GM23248 (cell line): ENCODE results near the gene SMIM22. TPM values are rescaled to one million over a fixed set of nuclear protein-coding genes. Genes with fewer than 3 reads are reported as not detected.

Experiments
- DNase-seq: peaks from one replicate; pipeline ENCODE4 v3.0.0-alpha.2; 2015
- H2AFZ ChIP-seq: fragments of 200-600 bp; sonication (generic); 2 replicates; pipeline ENCODE4 v1.6.1; 2016; ENCODE audit warnings: antibody characterized with exemption
- H3F3A ChIP-seq: fragments of 200-600 bp; sonication (generic); 2 replicates; pipeline ENCODE4 v1.6.1; 2016; ENCODE audit warnings: mild to moderate bottlenecking, antibody characterized with exemption, mixed run types; ENCODE audit not compliant: insufficient read depth
- H3K27ac ChIP-seq: fragments of 200-600 bp; sonication (generic); 2 replicates; pipeline ENCODE4 v1.5.1; 2016; ENCODE audit warnings: mild to moderate bottlenecking
- H3K27me3 ChIP-seq: fragments of 200-600 bp; sonication (generic); replicated peaks from 2 replicates; pipeline ENCODE4 v1.6.1; 2016; ENCODE audit warnings: mild to moderate bottlenecking; ENCODE audit not compliant: insufficient read depth
- H3K36me3 ChIP-seq: fragments of 200-600 bp; sonication (generic); 2 replicates; pipeline ENCODE4 v1.6.1; 2016; ENCODE audit warnings: low read depth, mild to moderate bottlenecking
- H3K4me1 ChIP-seq: fragments of 200-600 bp; sonication (generic); 2 replicates; pipeline ENCODE4 v1.6.1; 2016; ENCODE audit warnings: mild to moderate bottlenecking; ENCODE audit not compliant: insufficient read depth
- H3K4me2 ChIP-seq: fragments of 200-600 bp; sonication (generic); one replicate; pipeline ENCODE4 v1.6.1; 2016; ENCODE audit warnings: mild to moderate bottlenecking; ENCODE audit not compliant: unreplicated experiment
- H3K4me3 ChIP-seq: fragments of 200-600 bp; sonication (generic); 2 replicates; pipeline ENCODE4 v1.5.1; 2016; ENCODE audit warnings: mild to moderate bottlenecking
- H3K79me2 ChIP-seq: fragments of 200-600 bp; sonication (generic); 2 replicates; pipeline ENCODE4 v1.6.1; 2016; ENCODE audit warnings: mild to moderate bottlenecking; ENCODE audit not compliant: insufficient read depth
- H3K9ac ChIP-seq: fragments of 200-600 bp; sonication (generic); 2 replicates; pipeline ENCODE4 v1.6.1; 2016; ENCODE audit warnings: mild to moderate bottlenecking
- H3K9me2 ChIP-seq: fragments of 200-600 bp; sonication (generic); 2 replicates; pipeline ENCODE4 v1.6.1; 2016; ENCODE audit warnings: mixed run types, mild to moderate bottlenecking, moderate library complexity; ENCODE audit not compliant: insufficient read depth
- H3K9me3 ChIP-seq: fragments of 200-600 bp; sonication (generic); one replicate; pipeline ENCODE4 v1.6.1; 2017; ENCODE audit warnings: low read depth
- H4K20me1 ChIP-seq: fragments of 200-600 bp; sonication (generic); 2 replicates; pipeline ENCODE4 v1.6.0; 2016; ENCODE audit not compliant: insufficient read depth
- EZH2 ChIP-seq: fragments of 200-600 bp; sonication (generic); IDR thresholded peaks from 2 replicates; pipeline ENCODE4 v1.6.1; 2018; ENCODE audit warnings: antibody characterized with exemption, mild to moderate bottlenecking; ENCODE audit not compliant: insufficient read depth, poor library complexity, severe bottlenecking
- EZH2phosphoT487 ChIP-seq: fragments of 200-600 bp; sonication (generic); IDR thresholded peaks from 2 replicates; pipeline ENCODE4 v1.6.1; 2018; ENCODE audit warnings: antibody characterized with exemption, moderate library complexity, mild to moderate bottlenecking, low read depth; ENCODE audit not compliant: insufficient read depth
- WGBS, 2 experiments: methylation state at CpG; one replicate each; pipeline ENCODE4 v1.1.6; 2015 to 2017; ENCODE audit warnings: low lambda C conversion rate in 2 of 2, low coverage in 1 of 2; ENCODE audit errors: missing lambda C conversion rate in 2 of 2; 5-methylcytosine and 5-hydroxymethylcytosine counted together
- in situ Hi-C: fragments of 300-500 bp; cut with MboI; formaldehyde crosslinking; loops from 2 replicates; pipeline ENCODE4 v1.15.0; 2020
- polyA plus RNA-seq: library from polyadenylated mRNA; unstranded; fragments of >200 nt; fragmentation: Nextera tagmentation; extraction: Ambion mirVana; gene quantifications from 2 replicates; pipeline ENCODE4 v1.2.1, GENCODE V29; 2016
- total RNA-seq: library from RNA; depleted of rRNA; stranded (reverse); fragments of >200 nt; shearing (Covaris generic); gene quantifications from 2 replicates; pipeline ENCODE4 v1.2.3, GENCODE V29; 2014; rRNA removed

The SMIM22 gene, protein sequence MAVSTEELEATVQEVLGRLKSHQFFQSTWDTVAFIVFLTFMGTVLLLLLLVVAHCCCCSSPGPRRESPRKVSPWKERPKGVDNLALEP
- not detected in 2 replicates for total RNA-seq
- not detected in 2 replicates for polyA plus RNA-seq

DNA sequence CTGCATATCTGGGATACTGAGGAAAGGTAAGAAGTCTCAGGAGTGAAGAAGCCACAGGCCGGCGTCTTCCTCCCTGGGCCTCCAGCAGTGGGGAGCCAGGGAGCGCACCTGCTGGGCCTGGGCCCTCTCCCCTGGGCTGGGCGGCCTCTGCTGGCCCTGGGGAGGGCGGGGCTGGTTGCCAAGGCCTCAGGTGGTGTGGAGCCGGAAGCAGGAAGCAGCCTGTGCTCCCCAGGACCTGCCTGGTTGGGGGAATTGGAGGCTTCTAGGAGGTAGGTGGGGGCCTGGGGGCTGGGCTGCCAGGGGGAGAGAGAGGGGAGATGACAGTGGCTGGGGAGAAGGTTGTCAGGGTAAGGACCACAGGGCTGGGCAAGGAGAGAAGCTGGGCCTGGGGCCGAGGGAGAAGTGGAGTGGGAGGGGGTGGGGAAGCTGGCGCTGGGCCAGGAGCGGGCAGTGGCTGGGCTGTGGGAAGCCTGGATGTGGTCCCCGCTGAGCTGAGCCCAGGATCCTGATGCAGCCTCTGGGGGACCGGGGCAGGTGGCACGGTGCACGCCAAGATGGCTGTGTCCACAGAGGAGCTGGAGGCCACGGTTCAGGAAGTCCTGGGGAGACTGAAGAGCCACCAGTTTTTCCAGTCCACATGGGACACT is at the start of gene SMIM22:
Gene SMIM22, plus strand, starts transcription at position 189 of the 647 bp plus-strand sequence. Its CDS starts 366 bp downstream, at position 555.
- no peaks in the 10 kb centered on the region for H3K9me2 ChIP-seq
- no peaks in the 10 kb centered on the region for H3K27me3 ChIP-seq
- no peaks in the 10 kb centered on the region for H3K4me1 ChIP-seq
- no peaks in the 10 kb centered on the region for H3K36me3 ChIP-seq
- H4K20me1 ChIP-seq: no peaks in the 10 kb centered on the region
- no peaks in the 10 kb centered on the region for H3K9me3 ChIP-seq
- no peak within 1 kb of the TSS for H3K9ac ChIP-seq
- no peak within 1 kb of the TSS for H3K27ac ChIP-seq
- 72 to 84% methylated on average over 10 to 14 of the region's 14 CpGs for WGBS, 2 experiments
- no peak within 1 kb of the TSS for H3K4me3 ChIP-seq
- no peak within 1 kb of the TSS for H2AFZ ChIP-seq
- DNase-seq: no peak
- no peaks in the 10 kb centered on the region for H3F3A ChIP-seq
- H3K79me2 ChIP-seq: no peaks in the 10 kb centered on the region
- TF ChIP-seq EZH2: no peak
- H3K4me2 ChIP-seq: no peak within 1 kb of the TSS
- in situ Hi-C loops: no loop called here

DNA sequence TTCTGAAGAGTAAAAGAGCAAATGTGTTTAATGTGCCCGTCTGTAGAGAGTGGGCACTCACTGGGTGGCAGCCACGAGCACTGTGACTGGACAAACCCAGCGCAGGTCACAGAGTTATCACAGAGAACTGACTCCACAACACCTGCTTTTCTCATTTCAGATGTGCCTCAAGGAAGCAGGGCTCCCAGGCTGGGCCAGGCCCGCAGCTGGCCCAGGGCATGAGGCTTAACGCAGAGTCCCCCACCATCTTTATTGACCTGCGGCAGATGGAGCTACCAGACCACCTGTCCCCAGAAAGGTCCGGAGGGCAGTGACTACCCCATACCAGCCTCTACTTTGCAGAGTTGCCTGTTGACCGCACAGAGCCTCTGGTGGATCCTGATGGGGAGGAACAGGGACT is 49.0 kb upstream of the SMIM22 start:
- H3F3A ChIP-seq: no peaks in the 10 kb centered on the region
- in situ Hi-C loops: no loop called here
- TF ChIP-seq EZH2phosphoT487 (no peak), EZH2 (no peak)
- no peaks in the 10 kb centered on the region for H4K20me1 ChIP-seq
- no peak overlapping the region for H3K4me2 ChIP-seq
- no peaks in the 10 kb centered on the region for H3K9me2 ChIP-seq
- WGBS, 2 experiments: 80 to 81% methylated on average over 8 of the region's 8 CpGs
- no peak overlapping the region for H3K9ac ChIP-seq
- H3K4me1 ChIP-seq: no peaks in the 10 kb centered on the region
- no peak overlapping the region for H2AFZ ChIP-seq
- no peaks in the 10 kb centered on the region for H3K36me3 ChIP-seq
- H3K4me3 ChIP-seq: no peak overlapping the region
- H3K27ac ChIP-seq: no peak overlapping the region
- no peaks in the 10 kb centered on the region for H3K79me2 ChIP-seq
- H3K27me3 ChIP-seq: no peaks in the 10 kb centered on the region
- H3K9me3 ChIP-seq: no peaks in the 10 kb centered on the region
- DNase-seq: no peak

DNA sequence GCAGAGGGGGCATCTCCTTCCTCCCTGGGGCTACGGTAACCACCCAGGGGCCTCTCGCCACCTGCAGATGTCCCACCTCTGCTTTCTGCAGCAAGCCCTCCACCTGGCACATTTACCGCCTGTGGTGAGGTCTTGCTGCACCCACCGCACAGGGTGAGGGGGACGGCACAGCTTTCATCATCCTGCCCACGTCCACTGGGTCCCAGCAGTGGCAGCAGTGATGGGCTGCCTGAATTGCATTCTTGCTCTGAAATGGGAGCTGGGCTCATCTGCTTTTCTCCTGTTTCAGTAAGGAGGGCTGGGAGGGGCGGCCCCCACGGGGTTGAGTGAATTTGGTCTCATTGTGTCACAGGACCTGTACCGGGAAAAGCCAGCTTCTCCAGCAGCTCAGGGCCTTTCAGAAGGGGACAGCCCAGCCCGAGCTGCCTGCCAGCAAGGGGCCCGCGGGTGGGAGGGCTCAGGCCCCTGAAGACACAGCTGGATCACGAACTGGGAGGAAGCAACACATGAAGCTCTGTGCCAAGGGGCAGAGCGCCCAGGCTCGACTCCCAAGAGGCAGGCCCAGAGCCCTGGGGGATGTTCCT is 48.1 kb upstream of the SMIM22 start:
- no peaks in the 10 kb centered on the region for H3K4me1 ChIP-seq
- H3K4me3 ChIP-seq: no peak overlapping the region
- no peaks in the 10 kb centered on the region for H3F3A ChIP-seq
- no peaks in the 10 kb centered on the region for H4K20me1 ChIP-seq
- 29 to 34% methylated on average over 15 of the region's 15 CpGs for WGBS, 2 experiments
- H3K9ac ChIP-seq: no peak overlapping the region
- H2AFZ ChIP-seq: no peak overlapping the region
- H3K9me2 ChIP-seq: no peaks in the 10 kb centered on the region
- no peaks in the 10 kb centered on the region for H3K9me3 ChIP-seq
- DNase-seq: peak; percentile 25
- TF ChIP-seq EZH2: no peak
- no peak for TF ChIP-seq EZH2phosphoT487
- no peaks in the 10 kb centered on the region for H3K79me2 ChIP-seq
- no peak overlapping the region for H3K27ac ChIP-seq
- no peak overlapping the region for H3K4me2 ChIP-seq
- no peaks in the 10 kb centered on the region for H3K27me3 ChIP-seq
- in situ Hi-C loops: no loop called here
- no peaks in the 10 kb centered on the region for H3K36me3 ChIP-seq

DNA sequence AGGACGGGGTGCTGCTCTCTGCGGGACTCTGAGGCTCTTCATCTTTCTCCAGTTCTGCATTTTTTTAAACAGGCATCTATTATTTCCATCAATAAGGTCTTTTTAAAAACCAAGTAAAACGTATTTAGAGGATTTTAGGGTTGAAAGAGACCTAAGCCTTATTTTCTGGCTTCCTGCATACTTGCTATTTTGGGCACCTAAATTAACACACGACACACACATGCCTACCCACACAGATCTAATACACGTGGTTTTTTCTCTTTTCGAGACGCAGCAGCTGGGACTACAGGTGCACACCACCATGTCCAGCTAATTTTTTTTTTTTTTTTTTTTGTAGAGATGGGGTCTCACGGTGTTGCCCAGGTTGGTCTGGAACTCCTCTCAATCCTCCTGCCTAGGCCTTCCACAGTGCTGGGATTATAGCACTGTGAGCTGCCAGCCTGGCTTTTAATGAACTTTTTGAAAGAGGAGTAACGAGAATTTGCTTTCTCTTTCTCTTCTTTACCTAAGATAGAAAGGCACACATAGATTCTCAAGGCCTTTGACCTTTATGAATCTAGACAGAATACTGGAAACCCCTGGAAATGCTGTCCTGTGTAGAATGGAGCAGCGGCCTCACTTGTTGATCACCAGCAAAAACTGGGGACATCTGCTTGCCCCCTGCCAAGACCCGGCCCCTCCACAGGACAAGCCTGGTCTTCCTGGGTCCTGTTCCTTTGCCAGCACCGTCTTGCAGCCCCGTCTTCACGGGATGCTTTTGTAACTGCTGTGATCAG is 47.1 kb upstream of the SMIM22 start:
- 73 to 79% methylated on average over 14 of the region's 14 CpGs for WGBS, 2 experiments
- Histone ChIP-seq H3F3A (no peaks in the 10 kb centered on the region), H3K27ac (no peak overlapping the region), H3K4me3 (no peak overlapping the region), H4K20me1 (no peaks in the 10 kb centered on the region), H3K4me1 (no peaks in the 10 kb centered on the region), H3K79me2 (no peaks in the 10 kb centered on the region), H2AFZ (no peak overlapping the region), H3K9me2 (no peaks in the 10 kb centered on the region), H3K9me3 (no peaks in the 10 kb centered on the region), H3K4me2 (no peak overlapping the region), H3K36me3 (no peaks in the 10 kb centered on the region), H3K27me3 (no peaks in the 10 kb centered on the region), H3K9ac (no peak overlapping the region)
- no peak for TF ChIP-seq EZH2phosphoT487
- no peak for TF ChIP-seq EZH2
- in situ Hi-C loops: no loop called here
- no peak for DNase-seq
